HG03558 (cell line): ENCODE results near the gene SHANK2.

ENCODE experiments used
- ATAC-seq: cut with Tn5 transposase; IDR thresholded peaks from one replicate; pipeline ENCODE4 v1.9.1; 2021; ENCODE audit warnings: moderate number of reproducible peaks; ENCODE audit not compliant: unreplicated experiment; ENCODE audit errors: extremely low read depth

Gene SHANK2

GRCh38 chr11:71203681-71204080 is 48.7 kb downstream of the SHANK2 start:
- no peak for ATAC-seq

- ATAC-seq: no peak
Observed at GRCh38 chr11:71202966-71203365, 49.4 kb downstream of the SHANK2 start.

GRCh38 chr11:71202598-71202944 is 49.8 kb downstream of the SHANK2 start:
- ATAC-seq: no peak
